Measurements from ENCODE around the gene NPAS1. TPM values are rescaled to one million over a fixed set of nuclear protein-coding genes. Genes with fewer than 3 reads are reported as not detected.
"Not testable (repeated sequence)": the region's sequence is repeated elsewhere in the genome, so short reads cannot be mapped to it uniquely, and the experiment has no call there.

NPAS1 gene
- total RNA-seq, 1 donor from 2014 or later: not detected

- intact Hi-C loops (cut with micrococcal nuclease): loop anchor here (5.0 kb wide), 2 partner anchors 182 to 1353 kb away; partner anchors contain the start of genes QPCTL and SNRPD2
Measured at GRCh38 chr19:47044946-47045866, 25.6 kb downstream of the NPAS1 start.

- intact Hi-C loops (cut with micrococcal nuclease): loop anchor here (5.0 kb wide), 2 partner anchors 181 to 1354 kb away; partner anchors contain the start of genes QPCTL and SNRPD2
Measured at GRCh38 chr19:47045867-47046470, 26.3 kb downstream of the NPAS1 start.

- intact Hi-C loops (cut with micrococcal nuclease): loop anchor here (5.0 kb wide), 2 partner anchors 180 to 1355 kb away; partner anchors contain the start of genes QPCTL and SNRPD2
Measured at GRCh38 chr19:47047272-47047762, 27.7 kb downstream of the NPAS1 start.

GRCh38 chr19:47047763-47048405 is 28.2 kb downstream of the NPAS1 start:
- intact Hi-C loops (cut with micrococcal nuclease): loop anchor here (1.0 to 5.0 kb wide), 11 partner anchors 13 to 1356 kb away; partner anchors contain the start of genes AP2S1, CCDC9, DACT3 and DHX34

- intact Hi-C loops (cut with micrococcal nuclease): loop anchor here (2.0 to 5.0 kb wide), 4 partner anchors 95 to 1357 kb away; partner anchors contain the start of genes DHX34, QPCTL and SNRPD2
Measured at GRCh38 chr19:47049307-47049700, 29.7 kb downstream of the NPAS1 start.

- intact Hi-C loops (cut with micrococcal nuclease): not testable (repeated sequence)
Measured at GRCh38 chr19:47050562-47050961, 30.9 kb downstream of the NPAS1 start.

- intact Hi-C loops (cut with micrococcal nuclease): no loop called here
Measured at GRCh38 chr19:47056411-47056810, 36.8 kb downstream of the NPAS1 start.

GRCh38 chr19:47057328-47057727 is 37.7 kb downstream of the NPAS1 start:
- intact Hi-C loops (cut with micrococcal nuclease): no loop called here

- intact Hi-C loops (cut with micrococcal nuclease): loop anchor here (2.0 kb wide), 1 partner anchor 16 kb away; no protein-coding TSS in a partner anchor
Measured at GRCh38 chr19:47058621-47059022, 39.0 kb downstream of the NPAS1 start.

- intact Hi-C loops (cut with micrococcal nuclease): no loop called here
Measured at GRCh38 chr19:47063874-47064273, 44.2 kb downstream of the NPAS1 start.

GRCh38 chr19:47065242-47065641 is 45.6 kb downstream of the NPAS1 start:
- intact Hi-C loops (cut with micrococcal nuclease): no loop called here

GRCh38 chr19:47066376-47067214 is 47.0 kb downstream of the NPAS1 start:
- intact Hi-C loops (cut with micrococcal nuclease): no loop called here

GRCh38 chr19:47067215-47067847 is 47.7 kb downstream of the NPAS1 start:
- intact Hi-C loops (cut with micrococcal nuclease): no loop called here

GRCh38 chr19:47068246-47068645 is 48.6 kb downstream of the NPAS1 start:
- intact Hi-C loops (cut with micrococcal nuclease): no loop called here

- intact Hi-C loops (cut with micrococcal nuclease): no loop called here
Measured at GRCh38 chr19:47068876-47069406, 49.3 kb downstream of the NPAS1 start.

- intact Hi-C loops (cut with micrococcal nuclease): no loop called here
Measured at GRCh38 chr19:47069795-47070194, 50.2 kb downstream of the NPAS1 start.

- intact Hi-C loops (cut with micrococcal nuclease): no loop called here
Measured at GRCh38 chr19:47070756-47071155, 51.1 kb downstream of the NPAS1 start.

GRCh38 chr19:47071731-47072130 is 52.1 kb downstream of the NPAS1 start:
- intact Hi-C loops (cut with micrococcal nuclease): no loop called here

- intact Hi-C loops (cut with micrococcal nuclease): no loop called here
Measured at GRCh38 chr19:47072323-47072722, 52.7 kb downstream of the NPAS1 start.

GRCh38 chr19:47073574-47073973 is 53.9 kb downstream of the NPAS1 start:
- intact Hi-C loops (cut with micrococcal nuclease): no loop called here

Data from T-helper 1 cell treated with Interleukin-12 subunit alpha and Interleukin-12 subunit beta and Interleukin-4 antibody, amounts not matched to agents 30 ng/mL and 1 ng/mL, for 36 hours (primary cell).